ENCODE results near the gene TMEM151B. TPM values are rescaled to one million over a fixed set of nuclear protein-coding genes. Genes with fewer than 3 reads are reported as not detected.

Gene TMEM151B
- total and polyA plus RNA-seq, 2 of the 4 experiments (the other 2 are of a cell fraction), result not detected

- Histone ChIP-seq H3K4me1 (ENCODE audit: control insufficient read depth, insufficient read depth, low read length) (peaks cover 22% of the 10 kb centered on the region), H3K9me1 (ENCODE audit: insufficient read depth, low read length) (peaks cover 14% of the 10 kb centered on the region), H3K56ac (ENCODE audit: extremely low read depth, insufficient read depth, low read length) (no peak overlapping the region), H3K9me3 (ENCODE audit: control insufficient read depth, insufficient read depth, low read length) (no peaks in the 10 kb centered on the region), H3K18ac (ENCODE audit: low read depth, low read length) (no peak overlapping the region), H3K4me2 (ENCODE audit: low read depth, low read length) (no peak overlapping the region), H2BK5ac (ENCODE audit: low read depth, low read length, poor library complexity, severe bottlenecking) (no peak overlapping the region), H3K36me3 (ENCODE audit: control insufficient read depth, insufficient read depth, low read length) (no peaks in the 10 kb centered on the region), H4K91ac (ENCODE audit: insufficient read depth, low read depth, low read length) (no peak overlapping the region), H3K23ac (ENCODE audit: low read depth, low read length) (no peak overlapping the region), H3K9ac (ENCODE audit: low read depth, low read length) (no peak overlapping the region), H4K20me1 (ENCODE audit: insufficient read depth, low read length) (peaks cover 9% of the 10 kb centered on the region), H4K5ac (ENCODE audit: low read depth, low read length) (no peak overlapping the region), H2BK120ac (ENCODE audit: low read depth, low read length) (no peak overlapping the region), H3K4ac (ENCODE audit: low read depth, low read length) (no peak overlapping the region), H3K79me1 (ENCODE audit: low read depth in 1 of 2, low read length in 2 of 2) (peaks cover 24 to 36% of the 10 kb centered on the region in 2 experiments), H3K14ac (replicated peaks; ENCODE audit: low read depth, low read length) (no peak overlapping the region), H3K4me3 (ENCODE audit: insufficient read depth, low read depth, low read length) (no peak overlapping the region), H3K27me3 (ENCODE audit: control insufficient read depth, insufficient read depth, low read length) (peaks cover 28% of the 10 kb centered on the region), H2BK20ac (ENCODE audit: low read depth, low read length) (no peak overlapping the region), H2BK15ac (ENCODE audit: low read depth, low read length) (no peak overlapping the region), H3K27ac (ENCODE audit: insufficient read depth, low read length) (no peak overlapping the region), H4K8ac (ENCODE audit: low read depth in 2 of 2, low read length in 2 of 2) (no peak overlapping the region), H2AFZ (replicated peaks; ENCODE audit: low read length, poor library complexity) (no peak overlapping the region), H2AK9ac (replicated peaks; ENCODE audit: low read depth, low read length, poor library complexity) (no peak overlapping the region), H2AK5ac (ENCODE audit: low read depth, low read length) (no peak overlapping the region)
- dilution Hi-C loops (cut with HindIII; ENCODE audit: low sequenced_read_pairs, unreplicated experiment) (no loop called here), in situ Hi-C loops (cut with MboI; ENCODE audit: low sequenced_read_pairs) (no loop called here), intact Hi-C loops (cut with micrococcal nuclease) (no loop called here)
- BruUV-seq (replicated peaks), result no TSS peak
- POLR2A ChIA-PET (ENCODE audit: unreplicated experiment), result no interaction called here
- 38% methylated on average over 1 of the region's 3 CpGs; no CpG with 5 or more reads in 1 of the 2 experiments for WGBS, 2 experiments (ENCODE audit: extremely low coverage in 2 of 2, insufficient read length in 1 of 2)
- ATAC-seq (ENCODE audit: low read depth), result no peak
- no peak for DNase-seq
- TF ChIP-seq MAZ (IDR thresholded peaks at IDR 0.05; ENCODE audit: borderline replicate concordance, low read depth, low read length), result no peak
- no peak for TF ChIP-seq NFE2L2 (IDR thresholded peaks at IDR 0.05; ENCODE audit: low read depth, low read length)
- TF ChIP-seq RCOR1 (IDR thresholded peaks at IDR 0.05; ENCODE audit: insufficient replicate concordance, low read length), result no peak
- no peak for TF ChIP-seq CTCF (conservative IDR thresholded peaks at IDR 0.05; ENCODE audit: low read depth, low read length)
- no peak for TF ChIP-seq SMC3 (IDR thresholded peaks at IDR 0.05; ENCODE audit: low read depth, low read length)
- no peak for TF ChIP-seq MAFK (IDR thresholded peaks at IDR 0.05; ENCODE audit: low read depth, low read length)
- no peak for TF ChIP-seq FOS (IDR thresholded peaks at IDR 0.05; ENCODE audit: low read depth, low read length)
- no peak for TF ChIP-seq ELK1 (IDR thresholded peaks at IDR 0.05; ENCODE audit: borderline replicate concordance, low read depth, low read length)
- TF ChIP-seq MXI1 (IDR thresholded peaks at IDR 0.05; ENCODE audit: borderline replicate concordance, low read depth, low read length), result no peak
- TF ChIP-seq CHD1 (IDR thresholded peaks at IDR 0.05; ENCODE audit: low read depth, low read length), result no peak
- CTCF ChIA-PET, result interaction anchor here (0.7 to 1.8 kb wide), 3 partner anchors 10 to 72 kb away, joined by 3 to 4 read pairs (median 4); no protein-coding TSS in a partner anchor
Observed at GRCh38 chr6:44266347-44266746, 3.9 kb upstream of the TMEM151B start.
